Kidney epithelial cell (primary cell): ENCODE results near the gene LDLRAP1. TPM values are rescaled to one million over a fixed set of nuclear protein-coding genes. Genes with fewer than 3 reads are reported as not detected.

Experiments used
- DNase-seq: peaks from one replicate; pipeline ENCODE4 v3.0.0-alpha.2; 2010; ENCODE audit warnings: low read depth
- H3K27me3 ChIP-seq: 2 replicates; pipeline ENCODE4 v1.6.0; 2011; ENCODE audit warnings: low read length; ENCODE audit not compliant: control insufficient read depth, insufficient read depth
- H3K36me3 ChIP-seq: 2 replicates; pipeline ENCODE4 v1.5.1; 2011; ENCODE audit warnings: low read length; ENCODE audit not compliant: control insufficient read depth, insufficient read depth
- H3K4me3 ChIP-seq: 2 replicates; pipeline ENCODE4 v1.5.1; 2011; ENCODE audit warnings: low read depth, mild to moderate bottlenecking, control low read depth, low read length
- total RNA-seq: library from RNA; depleted of rRNA; stranded (reverse); fragments of >200 nt; gene quantifications from 2 replicates; pipeline ENCODE4 v1.2.3, GENCODE V29; 2015
- TF ChIP-seq, protein P1 (sequence below): IDR thresholded peaks from 2 replicates; pipeline ENCODE4 v1.5.1; 2011; ENCODE audit warnings: mild to moderate bottlenecking, moderate library complexity, low read length, control low read depth, inconsistent platforms; ENCODE audit not compliant: insufficient read depth, poor library complexity, severe bottlenecking

LDLRAP1 gene
- total RNA-seq, 1 donor from 2014 or later: 7.5 TPM

DNA sequence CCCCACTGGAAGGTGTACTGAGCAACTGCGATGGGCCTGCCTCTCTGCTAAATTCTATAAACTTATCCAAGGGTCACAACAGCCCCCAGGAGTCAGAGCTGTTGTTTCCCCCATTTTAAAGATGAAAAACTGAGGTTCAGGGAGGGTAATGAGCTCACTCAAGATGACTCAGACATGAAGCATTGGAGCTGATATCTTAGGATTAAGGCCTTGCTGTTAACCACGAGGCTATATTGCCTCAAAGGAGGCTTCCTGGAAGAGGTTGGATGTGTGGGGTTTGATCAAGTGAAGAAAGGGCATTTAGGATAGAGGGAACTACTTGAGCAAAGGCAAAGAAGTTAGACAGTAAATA is 6.7 kb downstream of the LDLRAP1 start:
- no peaks in the 10 kb centered on the region for H3K36me3 ChIP-seq
- TF ChIP-seq, protein P1, sequence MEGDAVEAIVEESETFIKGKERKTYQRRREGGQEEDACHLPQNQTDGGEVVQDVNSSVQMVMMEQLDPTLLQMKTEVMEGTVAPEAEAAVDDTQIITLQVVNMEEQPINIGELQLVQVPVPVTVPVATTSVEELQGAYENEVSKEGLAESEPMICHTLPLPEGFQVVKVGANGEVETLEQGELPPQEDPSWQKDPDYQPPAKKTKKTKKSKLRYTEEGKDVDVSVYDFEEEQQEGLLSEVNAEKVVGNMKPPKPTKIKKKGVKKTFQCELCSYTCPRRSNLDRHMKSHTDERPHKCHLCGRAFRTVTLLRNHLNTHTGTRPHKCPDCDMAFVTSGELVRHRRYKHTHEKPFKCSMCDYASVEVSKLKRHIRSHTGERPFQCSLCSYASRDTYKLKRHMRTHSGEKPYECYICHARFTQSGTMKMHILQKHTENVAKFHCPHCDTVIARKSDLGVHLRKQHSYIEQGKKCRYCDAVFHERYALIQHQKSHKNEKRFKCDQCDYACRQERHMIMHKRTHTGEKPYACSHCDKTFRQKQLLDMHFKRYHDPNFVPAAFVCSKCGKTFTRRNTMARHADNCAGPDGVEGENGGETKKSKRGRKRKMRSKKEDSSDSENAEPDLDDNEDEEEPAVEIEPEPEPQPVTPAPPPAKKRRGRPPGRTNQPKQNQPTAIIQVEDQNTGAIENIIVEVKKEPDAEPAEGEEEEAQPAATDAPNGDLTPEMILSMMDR: no peak
- no peak overlapping the region for H3K4me3 ChIP-seq
- H3K27me3 ChIP-seq: no peaks in the 10 kb centered on the region
- no peak for DNase-seq

DNA sequence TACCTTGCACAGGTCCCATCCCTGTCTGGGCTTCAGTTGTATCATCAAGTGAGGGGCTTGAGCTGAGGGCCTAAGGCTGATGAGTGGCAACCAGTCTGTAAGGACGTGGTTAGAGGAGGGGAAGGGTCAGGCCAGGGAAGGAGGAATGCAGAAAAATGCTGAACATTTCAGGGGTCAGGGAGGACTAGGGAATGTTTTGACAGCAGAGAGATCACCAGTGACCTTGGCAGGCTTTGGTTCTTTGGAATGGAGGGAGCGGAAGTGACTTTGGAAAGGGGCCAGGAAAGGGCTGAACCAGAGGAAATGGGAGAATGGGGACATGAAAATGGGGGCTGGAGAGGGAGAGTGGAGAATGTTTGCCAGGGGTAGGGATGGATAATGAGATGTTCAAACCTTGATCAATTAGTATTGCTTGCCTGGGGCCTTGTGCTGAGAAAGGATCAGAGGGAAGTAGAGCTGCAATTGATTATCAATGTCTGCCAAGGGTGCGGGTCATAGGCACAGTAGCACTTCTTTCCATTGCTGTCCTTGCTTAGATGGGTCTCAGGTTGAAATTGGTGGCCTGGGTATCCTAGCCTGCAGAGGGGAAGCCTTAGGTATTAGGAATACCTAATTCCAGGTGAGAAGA is 7.4 kb downstream of the LDLRAP1 start:
- H3K27me3 ChIP-seq: no peaks in the 10 kb centered on the region
- no peak for DNase-seq

DNA sequence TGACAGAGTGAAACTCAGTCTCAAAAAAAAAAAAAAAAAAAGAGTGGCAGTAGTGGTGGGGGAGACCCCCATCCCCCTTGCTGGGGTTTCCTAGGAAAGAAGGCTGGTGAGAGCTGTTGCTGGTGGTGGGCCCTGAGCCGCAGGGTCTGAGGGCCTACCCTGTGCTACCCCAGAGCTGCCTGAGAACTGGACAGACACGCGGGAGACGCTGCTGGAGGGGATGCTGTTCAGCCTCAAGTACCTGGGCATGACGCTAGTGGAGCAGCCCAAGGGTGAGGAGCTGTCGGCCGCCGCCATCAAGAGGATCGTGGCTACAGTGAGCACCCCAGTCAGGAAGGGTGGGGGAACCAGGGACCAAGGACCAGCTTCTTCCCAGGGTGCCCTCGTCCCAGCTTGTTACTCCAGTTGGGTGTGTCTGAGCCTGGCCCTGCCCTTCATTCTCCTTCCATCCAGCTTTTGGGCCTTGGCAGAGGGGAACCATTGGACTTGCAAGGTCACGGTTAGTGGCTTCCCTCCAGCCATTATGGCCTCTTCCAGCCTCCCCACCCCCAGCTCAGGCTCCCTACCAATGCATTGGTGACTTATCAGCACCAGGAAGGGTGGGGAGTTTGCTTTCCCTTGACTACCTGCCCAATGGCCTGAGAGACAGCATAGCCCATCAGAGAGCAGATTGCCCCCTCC is 10.5 kb downstream of the LDLRAP1 start:
- TF ChIP-seq, protein P1: no peak
- Histone ChIP-seq H3K4me3 (no peak overlapping the region), H3K27me3 (no peaks in the 10 kb centered on the region), H3K36me3 (no peaks in the 10 kb centered on the region)
- no peak for DNase-seq

More for the DNA sequence above, 7.4 kb downstream of the LDLRAP1 start:
- H3K36me3 ChIP-seq: no peaks in the 10 kb centered on the region
- H3K4me3 ChIP-seq: no peak overlapping the region
- TF ChIP-seq, protein P1: no peak

DNA sequence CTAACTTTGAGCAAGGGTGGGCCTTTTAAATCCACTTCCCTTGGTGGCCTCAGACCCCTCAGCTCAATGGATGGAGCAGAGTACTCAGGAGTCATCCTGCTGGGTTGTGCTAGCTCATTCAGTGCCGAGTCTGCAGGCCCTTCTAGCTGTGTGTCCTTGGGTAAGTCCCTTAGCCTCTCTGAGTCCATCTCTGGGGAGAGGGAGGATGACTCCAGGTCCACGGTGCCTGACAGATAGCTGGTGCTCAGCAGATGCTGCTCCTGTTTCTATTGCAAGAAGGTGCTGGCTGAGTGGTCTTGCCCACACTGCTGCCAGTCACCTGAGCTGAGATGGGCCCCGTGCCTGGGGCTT is 11.0 kb downstream of the LDLRAP1 start:
- no peaks in the 10 kb centered on the region for H3K36me3 ChIP-seq

DNA sequence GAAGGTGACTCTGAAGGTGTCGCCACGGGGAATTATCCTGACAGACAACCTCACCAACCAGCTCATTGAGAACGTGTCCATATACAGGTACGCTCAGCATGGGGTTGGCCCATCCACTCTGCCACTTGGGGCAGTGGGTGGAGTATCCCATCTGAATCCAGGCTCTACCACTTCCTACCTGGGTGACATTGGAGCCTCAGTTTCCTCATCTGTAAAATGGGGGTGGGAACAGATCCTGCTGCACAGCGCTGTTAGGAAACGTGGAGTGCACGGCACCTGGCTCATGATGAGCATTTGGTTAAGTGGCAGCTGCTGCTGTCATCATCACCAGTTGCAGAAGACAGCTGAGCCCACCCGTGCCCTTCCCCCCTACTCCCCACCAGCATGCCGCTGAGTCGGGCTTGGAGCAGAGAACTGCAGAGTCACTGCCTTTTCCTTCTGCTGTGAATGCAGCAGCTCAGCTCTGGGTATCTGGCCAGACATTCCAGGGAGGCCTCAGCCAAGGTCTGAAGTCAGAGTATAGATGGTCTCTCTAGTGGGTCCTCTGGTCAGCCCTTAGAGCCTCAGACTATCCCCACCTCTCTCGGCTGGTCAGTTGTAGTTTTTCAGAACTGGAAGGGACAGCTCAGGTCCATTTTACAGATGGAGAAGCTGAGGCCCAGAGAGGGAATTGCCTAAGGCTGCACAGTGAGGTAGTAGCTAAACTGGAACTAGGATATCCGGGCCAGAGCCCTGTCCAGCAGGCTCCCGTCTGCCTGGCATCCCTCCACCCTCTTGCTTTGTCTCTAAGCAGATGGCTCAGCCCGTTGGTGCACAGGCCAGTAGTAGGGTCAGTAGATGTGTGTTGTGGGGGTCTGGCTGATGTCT is 11.7 kb downstream of the LDLRAP1 start:
- DNase-seq: no peak
- no peaks in the 10 kb centered on the region for H3K36me3 ChIP-seq
- H3K27me3 ChIP-seq: no peaks in the 10 kb centered on the region
- TF ChIP-seq, protein P1: no peak
- H3K4me3 ChIP-seq: no peak overlapping the region

More for the DNA sequence above, 11.0 kb downstream of the LDLRAP1 start:
- TF ChIP-seq, protein P1: no peak
- Histone ChIP-seq H3K27me3 (no peaks in the 10 kb centered on the region), H3K4me3 (no peak overlapping the region)
- DNase-seq: no peak
